GM13977 (cell line): ENCODE data around the gene RAPGEF1.

Experiments
- DNase-seq: peaks from one replicate; pipeline ENCODE4 v3.0.0; 2012; ENCODE audit warnings: low spot score
- CTCF ChIP-seq: IDR thresholded peaks from 2 replicates; pipeline ENCODE4 v1.5.1; 2012; ENCODE audit warnings: mild to moderate bottlenecking, control low read depth; ENCODE audit not compliant: insufficient read depth; ENCODE audit errors: extremely low read depth, missing control alignments
- in situ Hi-C: fragments of 300-500 bp; cut with MboI; formaldehyde crosslinking; loops from one replicate; pipeline ENCODE4 v1.12.0; 2022; ENCODE audit warnings: low sequenced_read_pairs, low pct_unique_long_range_greater_than_20kb, mixed read lengths, inconsistent platforms; ENCODE audit not compliant: unreplicated experiment

The RAPGEF1 gene

DNA sequence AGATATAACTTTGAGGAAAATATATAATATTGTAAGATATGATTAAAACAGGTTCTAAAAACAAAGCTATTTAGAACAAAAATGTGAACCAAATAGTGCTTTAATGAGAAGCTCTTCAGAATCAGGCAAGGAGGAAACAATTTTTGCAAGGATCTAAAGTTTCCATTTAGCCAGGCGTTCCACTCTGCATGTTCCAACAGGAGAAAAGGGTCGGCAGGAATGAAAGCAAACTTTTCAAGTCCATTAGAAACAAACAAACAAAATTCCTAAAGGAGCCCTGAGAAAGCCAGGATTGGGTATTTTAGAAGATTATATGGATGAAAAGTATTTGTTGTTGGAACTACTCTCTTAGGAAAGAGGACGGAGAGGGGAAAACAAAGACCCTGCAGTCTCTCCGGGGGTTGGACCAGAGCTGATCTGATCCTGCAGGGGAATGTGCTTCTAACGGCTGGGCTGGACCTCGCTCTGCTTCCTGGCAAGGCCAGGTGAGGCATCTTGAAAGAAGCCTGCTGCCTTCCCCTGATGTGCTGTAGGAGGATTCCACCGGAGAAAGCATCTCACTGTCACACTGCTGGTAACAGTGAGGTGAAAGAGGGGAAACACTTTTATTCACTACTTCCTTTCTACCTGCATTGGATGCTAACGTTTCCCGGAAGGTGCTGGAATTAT, 100.0 kb downstream of the RAPGEF1 start:
- in situ Hi-C loops: no loop called here
- TF ChIP-seq CTCF: no peak
- DNase-seq: no peak

GRCh38 chr9:131636593-131636992, 103.3 kb downstream of the RAPGEF1 start:
- in situ Hi-C loops: no loop called here
- TF ChIP-seq CTCF: no peak
- DNase-seq: no peak

DNA sequence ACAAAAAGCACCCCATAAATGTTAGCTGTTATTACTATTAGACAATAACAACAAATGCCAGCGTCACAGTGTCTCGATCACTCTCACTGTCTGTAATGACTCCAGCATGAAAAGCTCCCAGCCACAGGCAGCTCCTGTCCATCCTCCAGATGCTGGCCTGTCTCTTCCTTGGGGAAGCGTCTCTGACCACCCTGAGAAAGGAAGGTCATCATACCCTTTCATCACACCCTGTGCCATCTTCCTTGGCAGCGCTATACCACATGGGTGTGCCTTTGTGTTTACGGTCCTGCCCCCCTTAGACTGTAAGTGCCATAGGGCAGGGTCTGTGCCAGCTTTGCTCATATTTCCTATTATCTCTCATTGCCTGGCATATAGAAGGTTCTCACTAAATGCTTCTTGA, 104.0 kb downstream of the RAPGEF1 start:
- no peak for DNase-seq
- TF ChIP-seq CTCF: no peak
- in situ Hi-C loops: no loop called here

GRCh38 chr9:131635285-131635684, 104.6 kb downstream of the RAPGEF1 start:
- in situ Hi-C loops: no loop called here
- DNase-seq: peak; percentile 67
- no peak for TF ChIP-seq CTCF

DNA sequence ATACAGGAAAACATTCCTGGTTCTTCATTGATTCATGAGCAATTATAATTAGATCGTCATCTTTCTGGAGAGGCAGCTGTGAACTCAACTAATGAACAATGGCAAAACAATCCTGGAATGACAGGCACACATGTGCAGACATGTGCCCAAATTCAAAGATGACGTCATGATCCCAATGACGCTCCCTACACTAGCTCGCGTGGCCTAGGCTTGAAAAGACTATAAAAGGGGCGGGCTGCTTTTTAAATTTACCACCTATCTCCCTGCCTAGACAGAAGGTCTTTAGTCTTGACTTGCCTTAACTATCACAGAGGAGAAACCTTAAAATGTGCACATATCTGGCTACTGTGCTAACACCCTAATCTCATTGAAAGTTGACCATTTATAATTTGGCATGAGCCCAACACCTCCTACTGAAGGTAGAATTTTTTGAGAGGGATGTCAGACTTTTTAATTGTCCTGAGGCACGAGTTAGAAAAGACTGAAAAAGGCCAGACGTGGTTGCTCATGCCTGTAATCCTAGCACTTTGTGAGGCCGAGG, 106.3 kb downstream of the RAPGEF1 start:
- no peak for TF ChIP-seq CTCF
- in situ Hi-C loops: no loop called here
- DNase-seq: no peak

DNA sequence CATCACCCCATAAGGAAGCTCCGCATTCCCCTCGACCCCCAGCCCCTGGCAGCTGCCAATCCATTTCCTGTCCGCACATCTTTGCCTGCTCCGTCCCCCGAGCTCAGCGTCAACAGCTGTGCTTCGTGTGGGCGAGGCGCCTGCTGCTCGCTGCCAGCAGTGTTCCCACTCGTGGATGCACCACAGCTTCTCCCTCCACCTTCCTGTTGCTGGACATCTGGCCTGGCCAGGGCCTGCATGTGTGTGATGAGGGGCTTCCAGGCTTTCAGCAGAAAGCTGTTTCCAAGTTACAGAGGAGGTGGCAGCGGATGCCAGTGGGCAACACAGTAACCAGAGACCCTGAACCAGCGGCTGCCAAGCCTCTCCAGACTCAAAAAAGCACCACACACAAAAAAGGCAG, 108.6 kb downstream of the RAPGEF1 start:
- no peak for DNase-seq
- in situ Hi-C loops: no loop called here
- TF ChIP-seq CTCF: no peak
